ENCODE results near the gene ADAM19.
A peak's percentile ranks its signal among the peaks of the same experiment; 100 is the strongest.
"Not testable (repeated sequence)": the region's sequence is repeated elsewhere in the genome, so short reads cannot be mapped to it uniquely, and the experiment has no call there.

Gene ADAM19

DNA sequence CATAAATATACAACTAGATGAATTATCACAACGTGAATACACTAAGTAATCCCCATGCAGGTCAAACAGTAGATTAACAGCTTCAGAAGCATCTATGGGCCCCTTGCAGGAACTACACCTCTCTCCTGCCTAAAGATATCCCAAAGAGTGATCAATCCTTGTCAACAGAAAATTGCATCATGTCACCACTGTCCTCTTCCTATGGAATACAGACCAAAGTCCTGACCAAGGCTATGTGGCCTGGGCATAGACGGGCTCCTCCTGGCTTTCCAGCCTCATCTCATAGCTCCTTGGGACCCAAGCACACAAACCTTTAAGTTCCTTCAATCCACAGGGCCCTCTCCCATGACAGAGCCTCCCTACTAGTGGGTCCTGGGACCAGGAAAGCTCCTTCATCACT, 90.2 kb downstream of the ADAM19 start:
- no peak for DNase-seq (ENCODE audit: low read depth)

DNA sequence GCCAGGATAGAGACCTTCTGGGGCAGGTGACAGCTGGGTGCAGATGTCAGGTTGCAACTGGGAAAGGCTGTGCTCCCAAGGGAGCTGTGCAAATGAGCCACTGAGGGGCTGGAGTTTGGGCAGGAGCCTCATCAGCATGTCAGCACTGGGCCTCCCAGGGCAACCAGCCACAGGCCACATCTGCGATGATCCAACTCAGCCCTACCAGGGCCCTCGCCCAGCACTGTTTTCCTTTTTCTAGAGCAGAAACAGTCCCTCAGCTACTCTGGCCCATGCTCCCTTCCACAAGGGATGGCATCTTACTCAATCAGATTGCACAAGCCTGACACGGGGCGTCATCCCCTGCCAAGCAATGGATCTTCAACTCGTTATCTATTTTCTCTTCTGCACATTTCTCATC, 90.8 kb downstream of the ADAM19 start:
- DNase-seq (ENCODE audit: low read depth): no peak

DNA sequence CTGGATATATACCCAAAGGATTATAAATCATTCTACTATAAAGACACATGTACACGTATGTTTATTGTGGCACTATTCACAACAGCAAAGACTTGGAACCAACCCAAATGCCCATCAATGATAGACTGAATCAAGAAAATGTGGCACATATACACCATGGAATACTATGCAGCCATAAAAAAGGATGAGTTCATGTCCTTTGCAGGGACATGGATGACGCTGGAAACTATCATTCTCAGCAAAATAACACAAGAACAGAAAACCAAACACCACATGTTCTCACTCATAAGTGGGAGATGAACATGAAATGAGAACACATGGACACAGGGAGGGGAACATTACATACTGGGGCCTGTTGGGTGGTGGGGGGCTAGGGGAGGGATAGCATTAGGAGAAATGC, 92.9 kb downstream of the ADAM19 start:
- DNase-seq (ENCODE audit: low read depth): not testable (repeated sequence)

DNA sequence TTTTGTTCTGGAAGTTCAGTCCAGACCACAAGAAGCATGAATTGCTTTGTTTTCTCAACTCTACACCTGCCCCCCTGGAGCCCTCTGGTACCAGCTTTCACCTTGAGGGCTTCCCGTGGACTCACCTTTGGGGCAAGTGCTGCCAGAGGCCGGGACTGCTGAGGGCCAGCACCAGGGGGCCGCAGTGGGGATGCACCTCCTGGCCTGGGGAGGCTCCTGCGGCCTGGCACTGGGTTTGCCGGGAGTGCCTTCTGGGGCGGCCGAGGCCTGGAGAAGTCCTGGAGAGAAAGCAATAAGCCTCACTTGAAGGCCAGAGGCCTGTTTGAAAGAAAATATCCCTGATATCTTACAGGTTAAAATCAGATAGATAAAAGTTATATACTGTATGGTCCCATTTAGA, 93.9 kb downstream of the ADAM19 start:
- DNase-seq (ENCODE audit: low read depth): no peak

DNA sequence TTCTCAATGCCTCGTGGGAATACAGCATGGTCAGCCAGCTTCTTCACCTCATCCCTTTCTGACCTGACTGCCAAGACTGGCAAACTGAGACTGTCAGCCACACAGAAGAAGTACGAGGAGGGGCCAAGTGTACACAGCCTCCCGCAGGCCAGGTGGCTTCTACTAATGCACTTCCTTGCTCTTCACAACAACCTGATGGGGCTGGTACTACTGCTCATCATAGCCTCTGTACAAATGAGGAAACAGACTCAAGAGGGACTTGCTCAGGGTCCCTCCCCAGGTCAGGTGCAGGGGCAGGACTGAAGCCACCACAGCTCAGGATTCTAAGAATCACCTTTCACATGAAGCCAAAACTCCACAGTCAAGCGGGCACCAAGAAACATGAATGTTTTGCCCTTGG, 94.3 kb downstream of the ADAM19 start:
- no peak for DNase-seq (ENCODE audit: low read depth)

DNA sequence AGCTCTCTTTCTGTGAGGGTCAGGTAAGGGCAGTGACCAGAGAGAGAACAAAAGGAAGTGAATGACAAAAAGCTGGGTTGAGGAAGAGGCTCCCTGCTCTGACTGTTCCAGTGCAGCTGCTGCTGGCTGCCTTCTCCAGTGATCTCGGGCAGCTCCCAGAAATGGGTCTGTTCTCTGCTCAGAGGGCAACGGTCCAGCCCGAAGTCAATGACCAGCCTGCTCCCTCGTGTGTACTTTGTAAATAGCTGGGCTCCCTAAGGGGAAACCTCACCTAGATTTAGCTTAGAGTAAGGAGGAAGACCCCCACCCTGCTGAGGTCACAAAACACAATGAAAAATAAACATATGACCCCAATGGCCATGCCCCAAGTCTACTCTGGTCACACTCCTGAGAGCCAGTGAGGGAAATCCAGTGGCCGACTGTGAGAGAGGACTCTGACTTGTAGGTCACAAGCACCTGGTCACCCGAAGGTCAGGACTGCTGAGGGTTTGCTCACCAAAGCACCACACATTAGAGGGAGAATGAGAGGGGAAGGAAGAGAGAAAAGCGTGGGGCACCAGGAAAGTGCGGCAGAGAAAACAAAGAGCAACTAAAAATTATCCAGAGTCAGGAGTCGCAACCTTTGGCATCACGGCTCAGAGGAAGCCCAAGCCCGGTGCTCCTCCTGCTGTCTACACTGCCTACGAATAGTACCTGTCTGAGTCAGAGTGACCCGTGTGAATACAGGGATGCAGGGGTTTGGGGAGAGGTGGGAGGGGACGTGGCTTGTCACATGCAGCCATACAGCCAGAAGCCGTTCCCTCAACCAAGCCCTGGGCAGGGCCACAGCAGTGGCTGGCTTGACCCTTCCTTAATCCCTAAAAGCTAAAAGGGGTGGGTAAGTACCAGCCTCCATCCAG, 95.7 kb downstream of the ADAM19 start:
- DNase-seq (ENCODE audit: low read depth): no peak

DNA sequence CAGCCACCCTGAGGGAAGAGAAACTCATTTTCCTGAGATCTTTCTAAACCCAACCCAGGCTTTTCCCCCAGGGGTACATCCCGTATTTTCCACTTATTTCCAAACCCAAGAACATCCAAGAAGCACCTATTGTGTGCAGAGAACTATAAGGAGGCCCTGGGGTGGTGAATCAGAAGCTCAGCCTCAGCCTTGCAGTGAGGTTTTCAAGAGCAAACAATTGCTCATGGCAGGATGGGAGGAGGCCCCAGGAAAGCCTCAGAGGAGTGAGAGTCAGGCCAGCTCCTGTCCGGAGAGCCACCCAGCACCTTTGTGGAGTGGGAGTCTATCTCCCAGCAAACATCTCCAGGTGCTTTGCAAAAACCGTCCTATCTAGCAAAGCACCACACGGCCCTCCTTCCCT, 96.4 kb downstream of the ADAM19 start:
- DNase-seq (ENCODE audit: low read depth): no peak

DNA sequence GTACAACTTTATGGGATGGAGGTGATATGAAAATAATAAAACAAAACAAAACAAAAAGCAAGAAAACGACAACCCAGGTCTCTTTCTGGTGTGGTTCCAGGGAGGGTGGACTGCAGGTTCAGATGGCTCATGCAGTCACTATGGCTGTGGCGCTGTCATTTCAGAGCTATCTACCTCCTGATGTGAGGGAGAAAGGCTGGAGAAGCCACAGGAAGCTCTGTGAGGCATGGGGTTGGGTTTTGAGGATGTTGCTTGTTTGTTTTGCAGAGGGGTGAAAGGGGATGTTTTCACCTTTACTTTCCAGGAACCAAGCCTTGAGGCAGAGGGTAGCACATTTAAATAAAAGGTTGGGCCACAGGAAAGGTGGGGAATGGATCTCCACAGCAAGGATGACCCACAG, 96.8 kb downstream of the ADAM19 start:
- no peak for DNase-seq (ENCODE audit: low read depth)

DNA sequence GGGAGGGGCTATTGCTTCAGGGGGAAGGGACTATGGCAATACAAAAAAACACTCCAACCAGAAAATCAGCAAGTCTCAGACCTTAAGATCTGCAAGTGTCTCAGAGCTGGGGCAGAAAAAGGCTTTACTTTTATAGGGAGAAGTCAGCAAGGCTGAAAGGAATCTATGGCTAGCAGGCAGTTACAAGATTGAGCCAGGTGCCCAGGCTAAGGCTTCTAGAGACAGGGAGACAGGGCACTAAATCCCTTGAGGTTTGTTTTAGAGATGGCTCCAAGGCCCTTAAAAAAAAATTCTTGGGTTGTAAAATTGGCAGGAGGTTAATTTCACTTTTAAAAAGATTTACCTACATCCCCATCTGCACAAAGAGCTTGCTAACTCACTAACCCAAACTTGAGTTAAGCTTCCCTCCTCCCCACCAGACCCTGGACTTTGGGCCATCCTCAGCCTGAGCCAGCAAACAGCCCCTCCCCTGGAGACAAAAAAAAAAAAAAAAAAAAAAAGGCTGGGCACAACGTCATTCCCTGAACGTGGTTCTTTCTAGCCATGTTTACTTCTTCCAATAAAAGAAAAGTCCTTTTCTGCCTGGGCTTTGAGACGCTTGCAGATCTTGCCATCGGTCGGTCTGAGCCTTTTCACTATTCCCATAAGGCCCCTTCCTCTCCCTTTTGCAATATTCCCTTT, 97.6 kb downstream of the ADAM19 start:
- DNase-seq (ENCODE audit: low read depth): no peak

DNA sequence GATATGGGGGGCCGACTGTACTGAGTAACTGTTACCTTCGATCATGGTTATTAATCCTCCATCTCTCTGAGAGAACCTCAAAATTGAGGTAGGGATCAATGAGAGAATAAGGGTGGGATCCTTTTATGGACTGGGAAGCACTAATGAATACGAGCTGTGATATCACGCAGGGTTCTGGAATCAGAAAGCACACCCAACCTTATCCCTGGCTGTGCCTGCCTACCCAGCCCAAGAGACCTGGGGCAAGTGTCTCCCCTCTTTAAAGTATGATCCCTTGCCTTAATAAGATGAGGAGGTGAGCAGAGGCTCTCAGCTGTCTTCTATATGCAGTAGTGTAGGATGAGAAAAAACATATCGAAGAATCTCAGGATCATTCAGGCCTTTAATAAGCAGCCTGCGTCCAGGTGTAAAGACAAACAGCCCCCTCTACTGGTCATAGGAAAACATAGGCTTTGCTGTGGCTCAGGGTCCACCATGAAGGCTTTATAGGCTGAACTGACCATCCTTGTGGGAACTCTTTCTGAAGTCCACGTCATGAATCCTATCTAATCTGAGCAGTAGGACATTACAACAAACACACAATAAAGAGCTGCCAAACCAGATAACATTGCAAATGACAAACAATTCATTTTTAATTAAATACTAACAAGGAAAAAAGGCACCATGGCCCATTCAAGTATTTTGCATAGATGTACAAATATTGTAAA, 98.7 kb downstream of the ADAM19 start:
- DNase-seq (ENCODE audit: low read depth): peak; percentile 18

DNA sequence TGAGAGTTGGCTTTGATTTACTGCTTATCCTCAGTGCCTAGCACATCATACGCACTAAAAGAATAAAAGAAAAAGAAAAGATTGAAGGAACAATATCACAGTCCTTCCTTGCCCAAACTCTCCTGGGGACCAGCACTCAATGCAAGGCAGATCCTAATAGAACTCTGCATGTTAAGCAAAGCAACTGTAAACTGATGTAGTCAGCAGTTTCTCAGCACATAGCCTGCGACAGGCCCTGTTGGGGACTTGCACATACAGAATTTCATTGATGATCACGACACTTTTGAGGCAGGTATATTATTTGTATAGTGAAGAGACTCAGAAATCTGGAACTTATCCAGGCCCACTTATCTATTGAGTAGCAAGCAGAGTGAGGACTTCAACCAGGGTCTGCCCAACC, 100.1 kb downstream of the ADAM19 start:
- no peak for DNase-seq (ENCODE audit: low read depth)

DNA sequence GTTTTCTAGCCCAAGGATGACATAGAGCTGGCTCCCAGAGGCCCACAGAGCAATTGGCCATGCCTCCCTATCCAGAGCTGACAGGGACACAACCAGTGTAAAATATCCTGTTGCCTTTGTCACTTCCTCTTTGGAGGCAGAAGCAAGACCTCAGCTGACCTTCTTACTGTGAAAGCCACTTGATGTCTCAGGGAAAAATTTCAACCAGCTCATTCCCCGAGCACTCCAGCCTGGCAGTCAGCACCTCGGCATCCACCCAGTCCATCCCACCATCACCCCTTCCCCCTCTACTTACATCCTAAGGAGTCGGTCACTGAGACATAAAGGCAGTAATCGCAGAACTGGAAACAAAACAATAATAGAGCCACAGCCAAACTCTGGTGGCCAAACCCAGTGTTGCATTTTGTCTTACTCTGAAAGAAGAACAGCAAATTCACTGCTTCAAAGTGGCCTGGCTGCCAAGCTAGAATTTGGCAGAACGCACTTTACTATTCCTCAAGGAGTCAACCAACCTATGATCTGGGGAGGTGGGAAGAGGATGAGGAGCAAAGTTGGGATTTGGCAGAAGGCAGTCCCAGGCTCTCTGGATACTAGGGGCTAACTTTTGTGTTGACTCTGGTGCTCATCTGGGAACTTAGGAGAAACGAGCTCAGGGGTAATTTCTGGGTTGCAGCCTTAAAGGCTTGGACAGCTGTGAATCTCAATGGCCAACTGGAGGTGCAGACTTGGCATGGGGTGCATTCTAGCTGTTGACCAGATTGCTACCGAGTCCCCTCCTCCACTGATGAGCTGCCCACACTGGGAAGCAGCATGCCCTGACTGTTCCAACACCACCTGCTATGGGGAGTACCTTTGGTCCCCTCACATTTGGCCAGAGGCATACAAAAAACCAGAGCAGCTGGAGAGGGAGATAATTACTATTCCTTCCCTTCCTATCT, 101.9 kb downstream of the ADAM19 start:
- DNase-seq (ENCODE audit: low read depth): no peak

DNA sequence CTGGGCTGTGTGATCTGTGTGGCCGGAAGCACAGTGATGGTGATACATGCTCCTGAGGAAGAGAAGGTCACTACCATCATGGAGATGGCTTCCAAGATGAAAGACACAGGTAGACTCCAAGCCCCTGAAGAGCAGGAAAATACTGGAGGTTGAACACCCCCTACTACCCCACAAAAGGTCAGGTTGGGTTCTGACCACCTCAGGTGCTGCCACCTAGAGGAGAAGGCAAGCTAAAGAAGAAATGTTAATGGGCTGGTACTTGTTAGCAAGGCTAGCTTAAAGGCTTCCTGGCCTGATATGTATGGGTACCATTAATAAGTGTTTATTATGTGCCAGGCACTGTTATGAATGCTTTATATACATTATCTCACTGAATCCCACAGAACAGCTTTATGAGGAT, 103.9 kb downstream of the ADAM19 start:
- DNase-seq (ENCODE audit: low read depth): peak; percentile 25

DNA sequence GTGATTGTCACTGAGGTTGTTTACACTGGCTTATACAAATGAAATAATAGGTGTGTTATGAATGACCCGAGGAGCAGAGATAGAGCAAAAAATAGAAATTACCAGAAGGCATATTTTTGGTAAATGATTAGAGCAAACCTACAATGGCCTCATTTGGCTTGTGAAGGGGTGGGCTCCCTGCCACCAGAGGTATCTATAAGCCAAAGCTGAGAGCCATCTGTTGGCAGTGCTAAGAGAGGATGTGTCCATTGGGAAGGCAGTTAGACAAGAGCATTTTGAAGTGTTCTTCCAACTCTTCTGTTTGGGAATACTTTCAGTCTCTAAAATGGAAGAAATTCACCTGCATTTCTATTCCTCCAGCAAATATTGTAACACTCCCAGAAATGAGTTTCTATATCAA, 104.9 kb downstream of the ADAM19 start:
- DNase-seq (ENCODE audit: low read depth): no peak

DNA sequence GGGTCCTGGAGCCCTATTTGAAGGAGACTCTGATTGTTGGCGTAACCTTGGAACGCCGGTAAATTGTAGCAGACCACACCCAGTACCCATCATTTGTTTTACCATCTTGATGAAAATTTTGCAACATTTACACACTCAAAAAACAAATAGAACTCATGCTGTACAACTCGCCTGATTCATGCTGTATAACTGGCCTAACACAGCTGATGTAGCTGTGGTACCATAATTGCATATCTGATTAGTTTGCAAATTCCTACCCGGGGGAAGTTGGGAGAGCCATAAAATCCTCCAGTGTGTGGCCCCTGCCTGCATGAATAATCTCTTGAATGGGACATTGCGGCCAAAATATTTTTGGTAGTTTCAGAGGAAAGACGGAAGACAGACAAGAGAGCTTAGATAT, 105.9 kb downstream of the ADAM19 start:
- DNase-seq (ENCODE audit: low read depth): no peak

DNA sequence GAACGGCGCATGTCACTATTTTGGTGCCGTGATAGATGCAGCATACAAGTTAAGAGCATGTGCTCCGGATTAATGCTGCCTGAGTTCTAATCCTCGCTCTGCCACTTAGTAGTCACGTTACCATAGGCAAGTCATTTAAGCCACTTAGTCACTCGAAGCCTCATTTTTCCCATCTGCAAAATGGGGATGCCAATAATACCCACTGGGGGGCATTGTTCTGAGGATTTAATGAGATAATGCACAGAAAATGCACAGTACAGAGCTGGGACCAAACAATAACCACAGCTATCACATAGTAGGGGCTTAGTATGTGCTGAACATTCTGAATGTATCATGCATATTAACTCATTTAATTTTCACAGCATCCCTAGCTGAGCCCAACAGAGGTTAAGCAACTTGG, 106.5 kb downstream of the ADAM19 start:
- DNase-seq (ENCODE audit: low read depth): no peak

DNA sequence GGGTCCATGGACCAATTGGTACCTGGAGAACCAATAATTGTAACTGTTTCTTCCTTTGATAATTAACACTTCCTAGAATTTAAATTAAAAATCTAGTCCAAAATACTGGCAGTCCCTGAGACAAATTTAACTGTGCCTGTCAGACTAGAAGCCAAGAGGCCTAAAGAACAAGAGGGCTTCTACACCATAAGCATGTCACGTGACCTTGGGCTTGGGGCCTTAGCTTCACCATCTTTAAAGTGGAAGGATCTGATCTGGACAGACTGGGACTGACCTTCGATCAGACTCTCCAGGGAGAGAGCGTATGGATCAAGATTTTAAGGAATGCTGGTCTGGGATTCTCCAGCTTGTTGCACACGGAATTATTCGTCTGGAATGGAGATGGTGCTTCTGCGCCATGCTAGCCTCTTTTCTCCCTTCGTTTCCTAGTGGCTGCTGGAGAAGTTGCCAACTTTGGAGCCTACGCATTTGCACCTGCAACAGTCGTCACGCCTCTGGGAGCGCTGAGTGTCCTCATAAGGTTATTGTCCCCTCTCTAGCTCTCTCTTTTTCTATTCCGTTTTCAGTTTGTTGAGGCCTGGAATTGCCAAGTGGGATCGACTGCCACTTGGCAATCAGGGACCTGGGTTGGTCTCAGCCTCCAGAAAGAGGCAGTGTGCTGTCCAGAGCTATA, 107.1 kb downstream of the ADAM19 start:
- no peak for DNase-seq (ENCODE audit: low read depth)

DNA sequence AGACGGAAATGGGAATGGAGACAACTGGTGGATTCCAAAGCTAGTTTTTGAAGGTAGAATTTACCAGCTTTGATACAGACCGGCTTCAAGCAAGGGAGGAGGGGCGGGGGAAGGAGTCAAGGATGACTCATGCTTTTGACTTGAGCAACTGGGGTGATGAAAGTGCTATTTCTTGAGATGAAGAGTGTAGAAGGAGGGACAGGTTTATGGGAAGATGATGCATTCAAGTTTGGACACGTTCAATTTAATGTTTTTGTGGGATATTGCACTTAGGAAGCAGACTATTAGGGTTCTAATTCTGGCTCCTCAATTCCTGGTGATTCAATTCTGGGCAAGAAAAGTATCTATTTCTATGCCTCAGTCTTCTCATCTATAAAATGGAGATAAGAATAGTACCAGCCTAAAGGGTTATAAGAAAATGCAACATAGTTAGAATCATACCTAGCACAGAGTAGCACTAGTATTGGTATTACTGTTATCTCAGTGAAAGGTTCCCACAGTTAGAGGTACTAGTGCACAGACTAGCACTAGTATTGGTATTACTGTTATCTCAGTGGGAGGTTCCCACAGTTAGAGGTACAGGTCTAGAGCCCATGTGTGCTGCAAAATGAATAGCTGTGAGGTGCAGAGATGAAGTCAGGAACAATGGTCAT, 110.9 kb downstream of the ADAM19 start:
- DNase-seq (ENCODE audit: low read depth): no peak

DNA sequence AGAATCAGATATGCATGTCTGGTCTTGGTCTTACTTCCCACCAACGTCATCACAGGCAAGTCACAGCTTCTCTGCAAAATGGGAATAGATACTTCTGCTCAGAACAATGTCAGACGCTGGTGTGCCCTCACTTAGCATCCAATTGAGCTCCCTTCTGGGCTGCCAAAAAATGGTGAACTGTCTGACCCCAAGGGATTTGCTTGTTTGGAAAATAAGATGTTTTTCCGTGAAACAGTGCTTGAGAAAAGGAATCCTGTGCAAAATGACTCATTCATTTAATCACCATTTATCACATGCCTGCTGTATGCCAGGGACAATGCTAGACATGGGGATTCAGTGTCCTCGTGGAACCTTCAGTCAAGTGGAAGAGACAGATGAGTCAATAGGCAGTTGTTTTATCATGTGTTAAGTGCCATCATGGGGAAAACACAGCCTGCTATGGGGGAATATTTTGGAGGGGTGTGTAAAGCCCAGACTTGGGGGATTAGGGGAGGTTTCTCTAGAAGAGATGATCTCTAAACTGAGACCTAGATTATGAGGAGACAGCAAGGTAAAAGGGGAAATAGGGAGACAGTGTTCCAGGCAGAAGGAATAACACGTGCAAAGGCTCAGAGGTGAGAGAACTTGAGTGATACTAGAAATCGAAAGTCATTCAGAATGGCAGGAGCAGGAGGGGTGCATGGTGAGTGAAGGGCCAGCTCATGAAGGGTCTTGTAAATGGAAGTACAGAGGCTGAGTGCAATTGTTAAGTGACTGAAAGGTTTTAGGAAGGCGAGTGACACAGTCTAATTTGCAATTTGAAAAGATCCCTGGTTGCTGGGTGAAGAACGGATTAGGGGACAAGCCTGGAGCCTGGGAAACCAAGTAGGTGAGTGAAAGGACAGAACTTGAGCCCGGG, 111.7 kb downstream of the ADAM19 start:
- DNase-seq (ENCODE audit: low read depth): no peak

DNA sequence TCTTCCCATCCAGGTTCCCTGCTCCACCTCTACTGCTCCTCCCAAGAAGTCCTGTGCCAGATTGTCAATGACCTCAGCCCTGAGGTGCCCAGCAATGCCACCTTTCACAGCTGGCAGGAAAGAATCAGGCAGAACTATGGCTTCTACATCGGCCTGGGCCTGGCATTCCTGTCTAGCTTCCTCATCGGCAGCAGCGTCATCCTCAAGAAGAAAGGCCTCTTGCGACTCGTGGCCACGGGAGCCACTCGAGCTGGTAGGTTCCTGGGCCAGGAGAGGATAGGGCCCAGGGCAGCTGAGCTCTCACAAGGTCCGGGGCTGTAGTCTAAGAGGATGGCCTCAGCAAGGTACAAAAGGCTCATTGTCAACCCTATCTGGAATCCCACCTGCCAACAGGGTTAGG, 112.5 kb downstream of the ADAM19 start:
- DNase-seq (ENCODE audit: low read depth): no peak

Measured in CMK (cell line).